Mesodermal cell (in vitro differentiated cells): ENCODE data around the gene TMEM43.
A peak's percentile ranks its signal among the peaks of the same experiment; 100 is the strongest.

Experiments
- H3K27ac ChIP-seq: 2 replicates; pipeline ENCODE4 v1.7.0; 2013; ENCODE audit warnings: mild to moderate bottlenecking, low read depth, low read length, moderate library complexity; ENCODE audit not compliant: severe bottlenecking
- H3K36me3 ChIP-seq: 2 replicates; pipeline ENCODE4 v1.7.1; 2013; ENCODE audit warnings: mild to moderate bottlenecking, low read length, moderate library complexity; ENCODE audit not compliant: control insufficient read depth, insufficient read depth
- H3K4me1 ChIP-seq: one replicate; pipeline ENCODE4 v1.7.1; 2013; ENCODE audit warnings: mild to moderate bottlenecking, low read length; ENCODE audit not compliant: insufficient read depth, control insufficient read depth, poor library complexity, severe bottlenecking
- H3K4me3 ChIP-seq: 2 replicates; pipeline ENCODE4 v1.7.0; 2013; ENCODE audit warnings: low read length, control low read depth, mild to moderate bottlenecking; ENCODE audit not compliant: insufficient read depth, poor library complexity, severe bottlenecking; ENCODE audit errors: extremely low read depth
- H3K9me3 ChIP-seq: 2 replicates; pipeline ENCODE4 v1.7.1; 2013; ENCODE audit warnings: mild to moderate bottlenecking, low read length, moderate library complexity; ENCODE audit not compliant: control insufficient read depth
- WGBS, 2 experiments: methylation state at CpG; one replicate each; pipeline ENCODE4 v1.1.5; 2013; ENCODE audit warnings: missing lambda C conversion rate in 2 of 2; ENCODE audit not compliant: insufficient coverage in 2 of 2; 5-methylcytosine and 5-hydroxymethylcytosine counted together

Gene TMEM43

GRCh38 chr3:14145670-14146380 is 21.0 kb downstream of the TMEM43 start:
- Histone ChIP-seq H3K9me3 (no peaks in the 10 kb centered on the region), H3K27ac (peak overlapping the region; percentile 100), H3K36me3 (peaks cover 52% of the 10 kb centered on the region), H3K4me3 (no peak overlapping the region), H3K4me1 (peaks cover 61% of the 10 kb centered on the region)
- WGBS, 2 experiments, result 89 to 92% methylated on average over 7 to 9 of the region's 10 CpGs

- Histone ChIP-seq H3K27ac (no peak overlapping the region), H3K36me3 (peaks cover 52% of the 10 kb centered on the region), H3K4me3 (no peak overlapping the region), H3K9me3 (no peaks in the 10 kb centered on the region), H3K4me1 (peaks cover 55% of the 10 kb centered on the region)
- 93 to 98% methylated on average over 8 to 10 of the region's 10 CpGs for WGBS, 2 experiments
These were observed 21.7 kb downstream of the TMEM43 start for GRCh38 chr3:14146381-14147065.

- WGBS, 2 experiments, result 95 to 100% methylated on average over 1 to 4 of the region's 5 CpGs
- H3K36me3 ChIP-seq, result peaks cover 52% of the 10 kb centered on the region
These were observed 22.2 kb downstream of the TMEM43 start for GRCh38 chr3:14147066-14147435.

GRCh38 chr3:14147617-14148016 is 22.8 kb downstream of the TMEM43 start:
- peaks cover 44% of the 10 kb centered on the region for H3K4me1 ChIP-seq
- H3K27ac ChIP-seq, result no peak overlapping the region
- no peaks in the 10 kb centered on the region for H3K9me3 ChIP-seq
- 69 to 81% methylated on average over 9 to 11 of the region's 12 CpGs for WGBS, 2 experiments
- peaks cover 52% of the 10 kb centered on the region for H3K36me3 ChIP-seq
- no peak overlapping the region for H3K4me3 ChIP-seq

More at GRCh38 chr3:14147066-14147435, 22.2 kb downstream of the TMEM43 start:
- peaks cover 50% of the 10 kb centered on the region for H3K4me1 ChIP-seq
- H3K27ac ChIP-seq, result no peak overlapping the region
- H3K4me3 ChIP-seq, result no peak overlapping the region
- H3K9me3 ChIP-seq, result no peaks in the 10 kb centered on the region

GRCh38 chr3:14148041-14148985 is 23.5 kb downstream of the TMEM43 start:
- no peak overlapping the region for H3K27ac ChIP-seq
- WGBS, 2 experiments, result 80 to 81% methylated on average over 26 to 27 of the region's 28 CpGs
- no peaks in the 10 kb centered on the region for H3K9me3 ChIP-seq
- no peak overlapping the region for H3K4me3 ChIP-seq
- peaks cover 56% of the 10 kb centered on the region for H3K36me3 ChIP-seq
- peaks cover 37% of the 10 kb centered on the region for H3K4me1 ChIP-seq

GRCh38 chr3:14150078-14150477 is 25.2 kb downstream of the TMEM43 start:
- H3K36me3 ChIP-seq, result peaks cover 74% of the 10 kb centered on the region

GRCh38 chr3:14150491-14151230 is 25.8 kb downstream of the TMEM43 start:
- peak overlapping the region; percentile 16 for H3K27ac ChIP-seq
- 95 to 98% methylated on average over 6 to 8 of the region's 9 CpGs for WGBS, 2 experiments
- peaks cover 75% of the 10 kb centered on the region for H3K36me3 ChIP-seq
- peaks cover 18% of the 10 kb centered on the region for H3K4me1 ChIP-seq
- no peaks in the 10 kb centered on the region for H3K9me3 ChIP-seq
- H3K4me3 ChIP-seq, result no peak overlapping the region

More at GRCh38 chr3:14150078-14150477, 25.2 kb downstream of the TMEM43 start:
- no peak overlapping the region for H3K4me3 ChIP-seq
- 93% methylated on average over 8 to 9 of the region's 9 CpGs for WGBS, 2 experiments
- H3K9me3 ChIP-seq, result no peaks in the 10 kb centered on the region
- no peak overlapping the region for H3K27ac ChIP-seq
- H3K4me1 ChIP-seq, result peaks cover 24% of the 10 kb centered on the region

- H3K36me3 ChIP-seq, result peaks cover 75% of the 10 kb centered on the region
- no peak overlapping the region for H3K4me3 ChIP-seq
- H3K4me1 ChIP-seq, result peaks cover 10% of the 10 kb centered on the region
- no peak overlapping the region for H3K27ac ChIP-seq
- WGBS, 2 experiments, result 94 to 99% methylated on average over 12 of the region's 12 CpGs
- no peaks in the 10 kb centered on the region for H3K9me3 ChIP-seq
These were observed 26.7 kb downstream of the TMEM43 start for GRCh38 chr3:14151471-14152083.

- H3K36me3 ChIP-seq, result peaks cover 75% of the 10 kb centered on the region
- no peak overlapping the region for H3K27ac ChIP-seq
- H3K4me3 ChIP-seq, result no peak overlapping the region
- H3K4me1 ChIP-seq, result peaks cover 7% of the 10 kb centered on the region
- no peaks in the 10 kb centered on the region for H3K9me3 ChIP-seq
- WGBS, 2 experiments, result 93 to 94% methylated on average over 6 to 7 of the region's 11 CpGs
These were observed 27.5 kb downstream of the TMEM43 start for GRCh38 chr3:14152233-14152962.
